Measurements from ENCODE around the gene TTI1.

GRCh38 chr20:37980876-37981275 lies 52.4 kb downstream of the TTI1 start:
- TF ChIP-seq, protein P1, sequence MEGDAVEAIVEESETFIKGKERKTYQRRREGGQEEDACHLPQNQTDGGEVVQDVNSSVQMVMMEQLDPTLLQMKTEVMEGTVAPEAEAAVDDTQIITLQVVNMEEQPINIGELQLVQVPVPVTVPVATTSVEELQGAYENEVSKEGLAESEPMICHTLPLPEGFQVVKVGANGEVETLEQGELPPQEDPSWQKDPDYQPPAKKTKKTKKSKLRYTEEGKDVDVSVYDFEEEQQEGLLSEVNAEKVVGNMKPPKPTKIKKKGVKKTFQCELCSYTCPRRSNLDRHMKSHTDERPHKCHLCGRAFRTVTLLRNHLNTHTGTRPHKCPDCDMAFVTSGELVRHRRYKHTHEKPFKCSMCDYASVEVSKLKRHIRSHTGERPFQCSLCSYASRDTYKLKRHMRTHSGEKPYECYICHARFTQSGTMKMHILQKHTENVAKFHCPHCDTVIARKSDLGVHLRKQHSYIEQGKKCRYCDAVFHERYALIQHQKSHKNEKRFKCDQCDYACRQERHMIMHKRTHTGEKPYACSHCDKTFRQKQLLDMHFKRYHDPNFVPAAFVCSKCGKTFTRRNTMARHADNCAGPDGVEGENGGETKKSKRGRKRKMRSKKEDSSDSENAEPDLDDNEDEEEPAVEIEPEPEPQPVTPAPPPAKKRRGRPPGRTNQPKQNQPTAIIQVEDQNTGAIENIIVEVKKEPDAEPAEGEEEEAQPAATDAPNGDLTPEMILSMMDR (IDR thresholded peaks at IDR 0.05) = no peak
- no peak for TF ChIP-seq EP300 (IDR thresholded peaks at IDR 0.05)

All from gastroesophageal sphincter (tissue), 3 donors.